ENCODE data around the gene BRPF3. TPM values are rescaled to one million over a fixed set of nuclear protein-coding genes. Genes with fewer than 3 reads are reported as not detected.
"Not testable (repeated sequence)": the region's sequence is repeated elsewhere in the genome, so short reads cannot be mapped to it uniquely, and the experiment has no call there.

Gene BRPF3
- total and polyA plus RNA-seq, 11 donors, result 8.2 to 29.1 (median 17.6) TPM

DNA sequence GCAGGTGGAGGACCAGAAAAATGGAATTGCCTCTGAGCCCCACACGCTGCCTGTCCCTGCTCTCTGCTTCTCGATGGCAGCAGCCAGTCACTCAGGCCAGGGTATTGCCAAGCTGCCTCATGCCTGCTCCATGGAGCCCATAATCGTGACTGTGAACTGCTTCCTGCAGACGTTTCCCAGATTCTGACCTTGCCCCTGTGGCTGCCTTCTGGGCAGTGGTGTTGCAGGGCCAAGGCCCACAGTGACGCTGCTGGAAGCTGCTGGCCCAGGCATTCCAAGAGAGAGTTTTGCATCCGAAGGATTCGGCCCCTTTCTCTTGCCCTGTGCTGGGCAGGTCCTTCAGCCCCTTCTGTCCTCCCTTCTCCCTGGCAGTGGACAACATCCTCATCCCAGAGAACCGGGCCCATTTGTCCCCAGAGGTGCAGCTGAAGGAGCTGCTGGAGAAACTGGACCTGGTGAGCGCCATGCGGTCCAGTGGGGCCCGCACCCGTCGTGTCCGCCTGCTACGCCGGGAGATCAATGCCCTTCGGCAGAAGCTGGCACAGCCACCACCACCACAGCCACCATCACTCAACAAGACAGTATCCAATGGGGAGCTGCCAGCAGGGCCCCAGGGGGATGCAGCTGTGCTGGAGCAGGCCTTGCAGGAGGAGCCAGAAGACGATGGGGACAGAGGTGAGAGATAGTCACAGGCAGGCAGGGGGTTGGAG is 14.5 kb downstream of the BRPF3 start:
- Histone ChIP-seq H3K4me1 (peaks cover 0 to under 1% (median 0%) of the 10 kb centered on the region in 12 donors), H3K9me3 (no peaks in the 10 kb centered on the region), H3K27ac (no peak overlapping the region), H3K4me3 (no peak overlapping the region), H3K36me3 (peaks cover 5 to 100% (median 95%) of the 10 kb centered on the region in 9 donors), H3K27me3 (no peaks in the 10 kb centered on the region)
- TF ChIP-seq POLR2A (IDR thresholded peaks at IDR 0.05), result no peak
- TF ChIP-seq, protein P1, sequence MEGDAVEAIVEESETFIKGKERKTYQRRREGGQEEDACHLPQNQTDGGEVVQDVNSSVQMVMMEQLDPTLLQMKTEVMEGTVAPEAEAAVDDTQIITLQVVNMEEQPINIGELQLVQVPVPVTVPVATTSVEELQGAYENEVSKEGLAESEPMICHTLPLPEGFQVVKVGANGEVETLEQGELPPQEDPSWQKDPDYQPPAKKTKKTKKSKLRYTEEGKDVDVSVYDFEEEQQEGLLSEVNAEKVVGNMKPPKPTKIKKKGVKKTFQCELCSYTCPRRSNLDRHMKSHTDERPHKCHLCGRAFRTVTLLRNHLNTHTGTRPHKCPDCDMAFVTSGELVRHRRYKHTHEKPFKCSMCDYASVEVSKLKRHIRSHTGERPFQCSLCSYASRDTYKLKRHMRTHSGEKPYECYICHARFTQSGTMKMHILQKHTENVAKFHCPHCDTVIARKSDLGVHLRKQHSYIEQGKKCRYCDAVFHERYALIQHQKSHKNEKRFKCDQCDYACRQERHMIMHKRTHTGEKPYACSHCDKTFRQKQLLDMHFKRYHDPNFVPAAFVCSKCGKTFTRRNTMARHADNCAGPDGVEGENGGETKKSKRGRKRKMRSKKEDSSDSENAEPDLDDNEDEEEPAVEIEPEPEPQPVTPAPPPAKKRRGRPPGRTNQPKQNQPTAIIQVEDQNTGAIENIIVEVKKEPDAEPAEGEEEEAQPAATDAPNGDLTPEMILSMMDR (IDR thresholded peaks at IDR 0.05), result no peak
- 90 to 94% (median 93%) methylated on average over 15 to 18 of the region's 18 CpGs for WGBS, 4 donors
- no peak for DNase-seq
- intact Hi-C loops (cut with DNase I), result no loop called here
- peak in 1 of 4 donors; percentile 25 for ATAC-seq

DNA sequence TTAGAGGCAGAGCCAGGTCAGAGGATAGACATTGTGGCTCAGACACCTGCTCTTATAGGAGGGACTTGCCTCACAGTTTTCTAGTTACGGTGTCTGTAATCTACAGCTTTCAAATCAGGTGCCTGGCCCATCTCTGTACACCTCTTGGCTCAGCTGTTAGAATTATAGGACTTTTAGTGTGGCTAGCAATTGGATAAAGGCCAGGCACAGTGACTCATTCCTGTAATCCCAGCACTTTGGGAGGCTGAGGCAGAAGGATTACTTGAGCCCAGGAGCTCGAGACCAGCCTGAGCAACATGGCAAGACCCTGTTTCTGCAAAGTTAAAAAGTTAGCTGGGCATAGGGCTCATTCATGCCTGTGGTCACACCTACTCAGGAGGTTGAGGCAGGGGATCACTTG is 20.0 kb downstream of the BRPF3 start:
- Histone ChIP-seq H3K4me3 (no peak overlapping the region), H3K36me3 (peaks cover 0 to 98% (median 94%) of the 10 kb centered on the region in 9 donors), H3K27me3 (no peaks in the 10 kb centered on the region), H3K4me1 (peaks cover 0 to 19% (median 0%) of the 10 kb centered on the region in 12 donors), H3K27ac (no peak overlapping the region), H3K9me3 (no peaks in the 10 kb centered on the region)
- intact Hi-C loops (cut with DNase I), result no loop called here
- 47 to 79% (median 75%) methylated on average over 2 of the region's 2 CpGs for WGBS, 4 donors
- no peak for DNase-seq
- ATAC-seq, result peak in 1 of 4 donors; percentile 24
- TF ChIP-seq POLR2A (IDR thresholded peaks at IDR 0.05), result no peak
- TF ChIP-seq, protein P1 (IDR thresholded peaks at IDR 0.05), result no peak

DNA sequence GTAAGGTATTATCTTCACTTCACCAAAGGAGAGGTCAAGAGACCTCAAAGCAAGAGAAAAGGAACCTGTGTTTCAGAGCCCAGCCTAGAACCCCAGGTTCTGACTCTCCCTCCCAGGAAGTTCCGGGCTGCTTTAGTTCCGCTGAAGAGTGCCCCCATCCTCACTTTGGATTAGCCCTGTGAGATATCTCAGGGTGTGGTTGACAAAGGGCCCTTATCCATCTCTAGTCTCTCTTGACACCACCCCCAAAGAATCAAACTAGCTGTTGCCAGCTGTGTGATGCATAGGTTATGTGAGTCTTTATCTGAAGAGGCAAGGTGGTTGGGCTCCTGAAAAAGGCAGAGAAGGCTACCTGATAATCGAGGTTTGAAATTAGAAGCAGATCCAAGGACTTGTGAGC is 20.6 kb downstream of the BRPF3 start:
- Histone ChIP-seq H3K4me3 (no peak overlapping the region), H3K9me3 (no peaks in the 10 kb centered on the region), H3K36me3 (peaks cover 0 to 98% (median 94%) of the 10 kb centered on the region in 9 donors), H3K4me1 (peaks cover 0 to 19% (median 0%) of the 10 kb centered on the region in 12 donors), H3K27me3 (no peaks in the 10 kb centered on the region), H3K27ac (no peak overlapping the region)
- 83 to 97% (median 92%) methylated on average over 3 of the region's 3 CpGs for WGBS, 4 donors
- ATAC-seq, result no peak
- intact Hi-C loops (cut with DNase I), result no loop called here
- no peak for TF ChIP-seq POLR2A (IDR thresholded peaks at IDR 0.05)
- TF ChIP-seq, protein P1 (IDR thresholded peaks at IDR 0.05), result no peak
- no peak for DNase-seq

DNA sequence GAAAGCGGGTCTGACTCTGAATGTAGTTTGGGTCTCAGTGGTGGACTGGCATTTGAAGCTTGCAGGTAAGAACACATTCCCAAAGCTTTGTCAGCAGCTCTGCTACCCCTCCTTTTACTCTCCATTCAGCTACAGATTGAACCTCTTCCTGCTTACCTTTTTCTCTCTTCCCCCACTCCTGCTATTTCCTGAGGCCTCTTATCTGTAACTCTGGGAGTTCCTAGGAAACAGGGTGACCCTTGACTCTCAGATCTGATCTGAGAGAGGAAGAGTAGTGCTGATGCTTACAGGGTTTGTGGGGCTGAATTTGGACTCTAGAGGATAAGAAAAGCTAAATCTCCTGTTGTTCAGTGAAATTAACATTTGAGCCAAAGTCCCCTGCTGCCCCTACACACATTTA is 21.4 kb downstream of the BRPF3 start:
- no peaks in the 10 kb centered on the region for H3K9me3 ChIP-seq
- peaks cover 0 to 99% (median 96%) of the 10 kb centered on the region in 9 donors for H3K36me3 ChIP-seq
- TF ChIP-seq, protein P1 (IDR thresholded peaks at IDR 0.05), result no peak
- ATAC-seq (no peak), DNase-seq (no peak)
- no peak overlapping the region for H3K27ac ChIP-seq
- WGBS, 4 donors, result 93 to 100% (median 96%) methylated on average over 1 of the region's 1 CpG
- H3K27me3 ChIP-seq, result no peaks in the 10 kb centered on the region
- intact Hi-C loops (cut with DNase I), result no loop called here
- H3K4me1 ChIP-seq, result peaks cover 0 to 19% (median 0%) of the 10 kb centered on the region in 12 donors
- H3K4me3 ChIP-seq, result no peak overlapping the region

DNA sequence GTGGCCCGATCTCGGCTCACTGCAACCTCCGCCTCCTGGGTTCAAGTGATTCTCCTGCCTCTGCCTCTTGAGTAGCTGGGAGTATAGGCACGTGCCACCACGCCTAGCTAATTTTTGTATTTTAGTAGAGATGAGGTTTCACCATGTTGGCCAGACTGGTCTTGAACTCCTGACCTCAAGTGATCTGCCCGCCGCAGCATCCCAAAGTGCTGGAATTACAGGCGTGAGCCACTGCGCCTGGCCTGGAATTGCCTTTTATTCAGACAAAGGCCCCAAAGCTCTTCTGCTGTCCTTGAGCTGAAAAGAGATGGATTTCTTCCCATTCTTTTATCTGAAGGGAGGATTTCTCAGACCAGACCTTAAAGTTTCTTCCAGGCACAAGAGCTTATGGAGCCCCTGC is 22.0 kb downstream of the BRPF3 start:
- peaks cover 0 to 99% (median 96%) of the 10 kb centered on the region in 9 donors for H3K36me3 ChIP-seq

More for the DNA sequence above, 22.0 kb downstream of the BRPF3 start:
- H3K9me3 ChIP-seq; H3K27me3 ChIP-seq; H3K4me3 ChIP-seq; ATAC-seq; H3K27ac ChIP-seq; DNase-seq; intact Hi-C loops (cut with DNase I): not testable (repeated sequence)
- H3K4me1 ChIP-seq, result peaks cover 0 to 19% (median 0%) of the 10 kb centered on the region in 12 donors
- 93 to 97% (median 96%) methylated on average over 9 of the region's 9 CpGs for WGBS, 4 donors
